GM12892 (cell line): Measurements from ENCODE around the gene FLT3.
"Not testable (repeated sequence)": the region's sequence is repeated elsewhere in the genome, so short reads cannot be mapped to it uniquely, and the experiment has no call there.

ENCODE experiments used
- POLR2A ChIP-seq: IDR thresholded peaks from 2 replicates; pipeline ENCODE4 v1.6.1; 2011; ENCODE audit warnings: low read depth, low read length, control low read depth
- TAF1 ChIP-seq: IDR thresholded peaks from 2 replicates; pipeline ENCODE4 v1.6.1; 2011; ENCODE audit warnings: low read depth, mild to moderate bottlenecking, control low read depth, low read length, borderline replicate concordance

- TF ChIP-seq POLR2A, TAF1: not testable (repeated sequence)
These were observed 41.2 kb upstream of the FLT3 start for GRCh38 chr13:28141542-28141941.
